HG02840 (cell line): ENCODE measurements around the gene UBE2G1.

ENCODE experiments used
- ATAC-seq: cut with Tn5 transposase; IDR thresholded peaks from one replicate; pipeline ENCODE4 v1.9.1; 2021; ENCODE audit warnings: mild to moderate bottlenecking, moderate library complexity, moderate number of reproducible peaks; ENCODE audit not compliant: unreplicated experiment, low FRiP score

UBE2G1 gene

DNA sequence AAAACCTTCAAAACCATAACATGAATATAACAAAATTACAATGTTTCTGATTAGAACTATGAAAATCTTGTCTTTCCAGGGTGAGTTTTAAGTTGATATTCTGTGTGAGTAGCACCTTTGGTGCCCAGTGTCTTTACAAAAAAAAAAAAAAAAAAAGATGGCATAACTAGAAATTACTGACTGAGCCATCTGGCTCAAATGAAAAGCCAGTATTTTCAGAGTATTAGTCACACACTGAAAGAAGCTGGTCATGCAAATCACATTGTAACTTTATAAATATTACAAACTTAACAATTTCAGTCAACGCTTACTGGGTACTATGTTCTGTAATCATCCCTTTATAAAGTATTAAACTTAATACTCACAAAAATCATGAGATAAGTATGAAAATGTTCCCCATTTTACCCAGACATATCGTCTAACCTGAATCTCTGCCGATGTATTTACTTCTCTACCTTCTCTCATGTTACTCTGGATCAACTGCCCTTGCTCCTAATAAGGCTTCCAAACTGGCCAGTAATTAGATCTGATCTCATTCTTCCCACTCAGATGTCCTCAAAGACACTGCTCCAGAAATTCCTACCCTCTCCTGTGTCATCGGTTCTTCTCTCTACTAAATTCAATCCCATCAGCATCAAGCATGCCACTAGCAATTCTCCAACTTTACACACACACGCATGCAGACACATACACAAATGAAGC, 25.4 kb downstream of the UBE2G1 start:
- no peak for ATAC-seq

DNA sequence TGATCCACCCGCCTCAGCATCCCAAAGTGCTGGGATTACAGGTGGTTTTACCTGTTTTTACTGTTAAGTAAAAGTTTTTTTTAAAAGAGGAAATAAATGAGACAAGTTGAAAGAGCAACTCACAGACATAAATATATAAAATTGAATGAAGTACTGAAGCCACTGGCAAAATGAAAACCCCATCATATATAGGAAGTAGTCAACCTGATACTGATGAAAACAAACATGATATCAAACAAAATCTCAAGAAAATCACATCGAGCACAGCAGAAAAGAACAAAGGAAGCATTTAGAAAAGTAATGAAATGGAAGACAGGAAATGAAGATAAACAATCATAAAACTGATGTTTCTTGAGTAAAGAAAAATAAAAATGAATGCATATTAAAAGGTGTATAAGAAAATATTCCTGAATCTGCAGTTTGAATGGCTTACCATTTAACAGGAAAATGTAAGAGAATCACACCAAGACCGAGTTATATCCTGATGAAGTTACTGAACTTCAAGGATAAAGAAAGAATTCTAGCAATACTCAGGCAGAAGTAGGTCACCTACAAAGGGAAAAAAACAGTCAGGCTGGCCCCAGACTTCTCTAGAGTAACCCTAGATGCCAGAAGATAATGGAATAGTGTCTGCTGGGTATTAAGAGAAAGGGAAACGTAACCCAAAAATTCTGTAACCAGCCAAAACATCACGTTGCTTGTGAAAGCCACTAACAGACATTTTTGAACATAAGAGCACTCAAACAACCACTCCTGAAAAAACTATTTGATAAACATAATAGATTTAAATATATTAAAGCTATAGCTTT, 31.5 kb downstream of the UBE2G1 start:
- no peak for ATAC-seq

DNA sequence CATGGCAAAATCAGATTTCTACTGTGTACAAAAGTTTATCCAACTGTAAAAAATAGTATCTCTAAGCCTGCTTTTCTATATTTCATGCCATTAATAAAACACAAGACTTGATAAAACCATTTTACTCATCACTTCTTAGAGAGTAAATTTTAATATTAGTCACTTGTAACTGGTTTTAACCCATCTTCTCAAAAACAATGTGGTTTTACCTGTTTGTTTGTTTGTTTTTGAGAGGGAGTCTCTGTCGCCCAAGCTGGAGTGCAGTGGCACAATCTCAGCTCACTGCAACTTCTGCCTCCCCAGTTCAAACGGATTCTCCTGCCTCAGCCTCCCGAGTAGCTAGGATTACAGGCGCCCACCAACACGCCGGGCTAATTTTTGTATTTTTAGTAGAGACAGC, 32.1 kb downstream of the UBE2G1 start:
- no peak for ATAC-seq

DNA sequence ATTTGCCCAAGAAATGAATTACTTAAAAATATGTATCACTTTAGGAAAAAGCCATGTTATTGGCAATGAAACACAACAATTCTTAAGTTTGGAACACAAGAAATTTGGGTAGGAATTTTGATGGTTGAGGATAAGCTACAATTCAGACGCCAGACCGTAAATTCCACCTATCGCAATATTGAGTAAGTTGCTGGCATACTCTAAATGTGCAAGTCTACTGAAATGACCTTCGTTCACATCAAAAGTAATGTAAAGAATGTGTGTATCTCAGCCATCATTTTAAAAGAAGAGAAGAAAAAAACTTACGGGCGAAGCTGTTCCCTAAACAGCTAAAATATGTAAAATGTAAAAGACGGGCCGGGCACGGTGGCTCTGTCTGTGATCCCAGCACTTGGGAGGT, 33.4 kb downstream of the UBE2G1 start:
- no peak for ATAC-seq

DNA sequence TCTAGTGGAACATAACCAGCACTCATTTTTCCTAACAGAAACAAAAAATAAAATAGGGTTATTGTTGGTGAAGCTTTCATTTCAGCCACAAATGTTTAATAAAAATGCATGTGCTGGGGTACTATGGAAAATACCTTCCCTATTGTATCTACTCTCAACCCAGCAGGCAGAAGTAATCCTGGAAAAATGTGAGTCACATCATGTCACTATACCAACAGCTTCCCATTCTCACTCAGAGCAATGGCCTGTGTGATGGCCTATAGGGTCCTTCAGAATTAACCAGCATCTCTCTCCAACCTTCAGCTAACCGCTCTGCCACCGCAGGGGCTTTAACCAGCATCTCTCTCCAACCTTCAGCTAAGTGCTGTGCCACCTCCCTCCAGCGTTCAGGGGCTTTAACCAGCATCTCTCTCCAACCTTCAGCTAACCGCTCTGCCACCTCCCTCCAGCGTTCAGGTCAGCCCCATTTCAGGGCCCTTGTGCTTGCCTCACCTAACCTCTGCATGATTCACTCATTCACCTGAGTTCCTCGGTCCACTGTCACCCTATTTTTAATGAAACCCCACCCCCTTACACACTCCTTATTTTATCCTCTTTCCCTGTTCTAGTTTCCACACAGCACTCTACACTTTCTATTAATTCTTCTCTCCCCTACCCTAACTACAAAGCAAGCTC, 34.0 kb downstream of the UBE2G1 start:
- no peak for ATAC-seq

DNA sequence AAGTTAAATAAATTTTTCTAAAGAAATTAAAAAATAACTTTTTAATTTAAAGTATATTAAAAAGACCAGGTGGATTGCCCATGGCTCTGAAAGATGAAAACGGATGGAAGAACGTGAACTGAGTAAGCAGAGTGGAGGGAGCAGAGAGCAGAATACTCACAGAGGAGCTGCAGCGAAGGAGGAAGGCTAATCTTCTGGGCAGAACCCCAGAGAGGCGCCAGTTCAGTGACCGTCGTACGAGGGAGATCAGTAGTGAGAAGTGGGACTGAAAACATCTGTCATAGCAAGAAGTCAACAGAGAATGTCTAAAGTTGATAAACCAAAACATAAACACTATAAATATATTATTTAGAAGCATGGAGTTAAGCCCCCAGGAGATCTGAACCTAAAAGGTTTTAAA, 34.9 kb downstream of the UBE2G1 start:
- ATAC-seq: no peak

DNA sequence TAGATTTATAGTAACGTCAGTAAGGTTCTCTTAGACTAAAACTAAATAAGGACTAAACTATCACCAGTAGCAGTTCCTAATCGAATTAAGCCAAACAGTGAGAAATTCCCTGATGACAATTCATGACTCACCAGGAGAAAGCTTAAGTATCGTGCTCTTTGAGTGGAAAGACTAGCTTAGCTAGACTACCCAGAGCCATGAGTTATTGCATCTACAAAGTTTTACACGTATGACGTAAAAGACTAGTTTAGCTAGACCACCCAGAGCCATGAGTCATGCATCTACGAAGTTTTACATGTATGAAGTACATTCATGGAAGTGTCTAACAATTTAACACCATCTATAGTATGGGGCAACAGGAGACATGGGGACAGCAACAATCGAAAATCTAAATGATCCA, 36.6 kb downstream of the UBE2G1 start:
- ATAC-seq: no peak

DNA sequence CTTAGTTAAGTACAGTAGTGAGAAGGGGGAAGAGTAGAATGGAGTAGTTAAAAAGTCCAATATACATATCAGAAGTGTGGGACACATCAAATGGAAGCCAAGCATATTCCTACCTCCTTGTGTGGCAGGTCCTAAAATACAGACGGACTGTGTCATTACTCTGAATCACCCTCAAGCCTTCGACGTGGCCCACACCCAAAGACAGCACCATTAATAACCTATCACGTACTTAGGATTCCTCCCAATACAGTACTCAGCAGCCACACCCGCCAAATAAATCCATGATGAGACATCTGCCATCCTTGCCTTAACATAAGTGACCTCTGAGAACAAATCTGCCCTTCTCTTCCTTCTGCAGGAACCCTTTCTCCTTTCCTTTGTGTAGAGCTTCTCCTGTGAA, 38.9 kb downstream of the UBE2G1 start:
- ATAC-seq: no peak

DNA sequence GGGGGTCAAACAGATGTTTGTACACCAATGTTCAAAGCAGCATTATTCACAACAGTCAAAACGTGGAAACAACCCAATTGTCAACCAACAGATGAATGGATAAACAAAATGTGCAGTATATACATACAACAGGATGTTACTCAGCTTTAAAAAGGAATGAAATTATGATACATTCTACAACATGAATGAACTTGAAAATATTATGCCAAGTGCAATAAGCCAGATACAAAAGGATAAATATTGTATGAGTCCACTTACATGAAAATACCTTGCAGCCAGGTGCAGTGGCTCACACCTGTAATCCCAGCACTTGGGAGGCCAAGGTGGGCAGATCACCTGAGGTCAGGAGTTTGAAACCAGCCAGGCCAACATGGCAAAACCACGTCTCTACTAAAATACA, 39.9 kb downstream of the UBE2G1 start:
- ATAC-seq: no peak

DNA sequence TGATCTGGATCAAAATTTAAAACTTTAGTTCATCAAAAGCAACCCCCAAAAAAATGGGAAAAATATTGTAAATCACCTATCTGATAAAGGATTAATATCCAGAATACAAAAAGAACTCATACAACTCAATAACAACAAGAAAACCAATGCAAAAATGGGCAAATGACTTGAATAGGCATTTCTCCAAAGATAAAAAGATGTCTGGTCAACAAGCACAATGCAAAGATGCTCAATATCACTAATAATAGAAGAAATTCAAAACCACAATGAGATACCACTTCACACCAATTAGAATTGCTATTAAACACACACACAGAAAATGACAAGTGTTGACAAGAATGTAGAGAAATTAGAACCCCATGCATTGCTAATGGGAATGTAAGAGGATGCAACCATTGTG, 40.4 kb downstream of the UBE2G1 start:
- no peak for ATAC-seq

DNA sequence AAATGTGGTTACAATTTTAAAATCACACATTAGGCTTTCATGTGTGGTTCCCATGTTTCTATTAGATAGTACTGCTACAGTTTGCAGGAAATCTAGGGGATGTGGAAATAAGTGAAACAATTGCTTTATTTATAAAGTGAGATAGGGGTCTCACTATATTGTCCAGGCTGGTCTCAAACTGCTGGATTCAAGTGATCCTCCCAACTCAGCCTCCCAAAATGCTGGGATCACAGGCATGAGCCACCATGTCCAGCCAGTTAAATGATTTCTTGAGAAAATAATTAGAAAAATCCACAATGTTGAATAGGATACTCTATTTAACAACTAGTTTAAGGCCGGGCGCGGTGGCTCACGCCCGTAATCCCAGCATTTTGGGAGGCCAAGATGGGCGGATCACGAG, 42.0 kb downstream of the UBE2G1 start:
- ATAC-seq: no peak

DNA sequence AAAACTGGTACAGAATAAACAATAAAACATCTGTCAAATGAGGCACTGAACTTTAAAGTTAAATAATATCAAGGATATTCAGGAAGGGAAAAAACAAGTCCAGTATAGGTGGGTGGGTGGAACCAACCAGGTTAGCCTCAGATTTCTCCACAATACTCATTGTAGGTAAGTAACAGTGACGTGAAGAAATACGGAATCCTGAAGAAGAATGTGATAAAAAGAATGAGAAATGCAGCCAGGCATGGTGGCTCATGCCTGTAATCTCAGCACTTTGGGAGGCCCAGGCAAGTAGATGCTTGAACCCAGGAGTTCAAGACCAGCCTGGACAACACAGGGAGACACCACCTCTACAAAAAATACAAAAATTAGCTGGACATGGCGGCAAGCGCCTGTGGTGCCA, 47.3 kb downstream of the UBE2G1 start:
- no peak for ATAC-seq

DNA sequence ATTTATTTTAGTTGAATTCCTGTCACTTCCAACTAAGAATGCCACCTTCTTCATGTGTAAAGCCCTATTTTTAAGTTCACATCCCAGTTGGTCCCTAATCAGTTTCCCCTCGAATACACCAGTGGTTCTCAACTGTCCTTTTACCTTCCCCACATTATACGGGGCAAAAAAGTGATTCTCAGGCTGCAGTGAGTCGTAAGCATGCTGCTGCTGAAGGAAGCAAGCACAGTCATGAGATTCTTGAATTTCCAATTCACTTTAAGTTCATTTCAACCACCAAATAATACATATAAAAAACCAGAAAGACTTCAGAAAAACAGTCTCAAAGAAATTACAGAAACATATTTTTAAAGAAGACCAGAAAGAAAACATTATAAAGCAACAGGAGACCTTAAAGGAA, 47.9 kb downstream of the UBE2G1 start:
- ATAC-seq: no peak

DNA sequence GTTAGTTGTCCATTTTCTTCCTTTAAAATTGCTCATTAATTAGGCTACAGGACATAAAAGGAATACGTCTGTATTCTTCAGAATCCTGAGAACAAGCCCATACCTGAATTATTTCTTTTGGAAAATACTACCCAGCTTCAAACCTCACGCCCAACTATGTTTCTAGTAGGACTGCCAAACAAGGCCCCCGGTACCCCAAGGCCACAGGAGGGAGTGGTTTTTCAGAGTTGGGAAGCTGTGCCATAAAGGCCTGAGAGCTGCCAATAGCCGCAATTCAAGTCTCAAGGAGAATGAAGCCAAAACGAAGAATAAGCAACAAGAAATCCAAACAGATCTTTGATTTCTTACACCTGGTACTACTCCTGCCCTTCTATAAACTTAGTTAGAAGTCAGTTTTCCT, 48.3 kb downstream of the UBE2G1 start:
- no peak for ATAC-seq

DNA sequence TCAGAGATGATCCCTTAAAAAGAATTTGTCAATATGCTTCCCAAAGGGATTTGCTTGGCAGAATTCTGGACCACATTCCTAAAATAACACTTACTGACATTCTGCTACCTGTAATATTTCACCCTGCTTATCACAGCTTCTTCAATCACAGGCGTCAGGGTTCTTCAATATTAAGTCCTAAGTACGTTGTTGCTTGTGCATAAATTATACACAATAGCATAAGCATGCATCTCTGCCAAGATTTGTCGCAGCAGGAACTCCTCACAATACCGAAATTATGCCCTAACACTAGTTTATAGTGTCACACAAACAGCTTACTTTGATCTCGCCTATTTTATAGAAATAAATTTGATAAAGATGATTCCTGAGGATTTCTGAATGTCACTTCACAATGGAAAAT, 48.9 kb downstream of the UBE2G1 start:
- no peak for ATAC-seq

DNA sequence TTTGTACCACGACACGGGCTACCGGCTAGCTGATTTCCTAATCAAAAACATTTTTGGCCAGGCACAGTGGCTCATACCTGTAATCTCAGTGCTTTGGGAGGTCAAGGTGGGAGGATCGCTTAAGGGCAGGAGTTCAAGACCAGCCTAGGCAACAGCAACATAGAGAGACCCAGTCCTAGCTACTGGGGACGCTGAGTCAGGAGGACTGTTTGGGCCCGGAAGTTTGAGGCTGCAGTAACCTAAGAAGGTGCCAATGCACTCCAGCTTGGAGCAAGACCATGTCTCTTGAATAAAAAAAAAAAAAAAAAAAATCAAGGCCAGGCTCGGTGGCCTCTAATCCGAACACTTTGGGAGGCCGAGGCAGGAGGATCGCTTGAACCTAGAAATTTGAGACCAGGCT, 49.8 kb downstream of the UBE2G1 start:
- ATAC-seq: no peak

DNA sequence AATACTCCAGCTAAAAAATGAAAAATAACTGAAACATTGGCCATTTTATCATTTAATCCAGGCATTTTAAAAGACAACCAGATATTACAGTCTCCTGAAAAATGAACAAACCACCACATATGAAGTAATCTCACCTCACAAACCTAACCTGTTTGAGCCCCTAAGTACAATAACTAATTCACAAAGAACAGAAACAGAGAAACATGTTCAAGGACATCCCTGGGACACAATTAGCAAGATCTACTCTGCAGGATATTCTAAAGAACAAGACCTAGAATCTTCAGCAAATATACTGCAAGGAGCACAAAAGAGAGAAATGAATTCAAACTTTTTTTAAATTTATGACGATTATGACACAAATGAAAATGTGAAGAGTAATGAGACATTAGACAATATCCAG, 51.9 kb downstream of the UBE2G1 start:
- ATAC-seq: no peak

DNA sequence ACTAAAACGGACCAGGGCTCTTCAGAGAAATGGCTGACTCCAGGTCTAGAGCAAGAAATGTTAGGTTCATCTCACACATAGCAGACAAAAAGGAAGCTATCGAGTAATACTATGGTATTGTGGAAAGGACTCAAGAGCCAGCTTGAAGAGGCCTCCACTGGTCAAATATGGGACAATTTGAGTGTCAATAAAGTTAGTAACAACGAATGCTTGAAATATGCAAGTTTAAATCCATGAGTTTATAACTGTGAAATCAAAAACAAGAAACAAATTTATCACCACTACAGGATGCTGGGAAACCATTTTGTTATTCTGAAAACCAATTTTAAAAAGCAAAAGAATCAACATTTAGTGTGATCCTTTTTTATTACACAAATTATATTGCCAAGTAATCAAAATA, 52.3 kb downstream of the UBE2G1 start:
- ATAC-seq: no peak

DNA sequence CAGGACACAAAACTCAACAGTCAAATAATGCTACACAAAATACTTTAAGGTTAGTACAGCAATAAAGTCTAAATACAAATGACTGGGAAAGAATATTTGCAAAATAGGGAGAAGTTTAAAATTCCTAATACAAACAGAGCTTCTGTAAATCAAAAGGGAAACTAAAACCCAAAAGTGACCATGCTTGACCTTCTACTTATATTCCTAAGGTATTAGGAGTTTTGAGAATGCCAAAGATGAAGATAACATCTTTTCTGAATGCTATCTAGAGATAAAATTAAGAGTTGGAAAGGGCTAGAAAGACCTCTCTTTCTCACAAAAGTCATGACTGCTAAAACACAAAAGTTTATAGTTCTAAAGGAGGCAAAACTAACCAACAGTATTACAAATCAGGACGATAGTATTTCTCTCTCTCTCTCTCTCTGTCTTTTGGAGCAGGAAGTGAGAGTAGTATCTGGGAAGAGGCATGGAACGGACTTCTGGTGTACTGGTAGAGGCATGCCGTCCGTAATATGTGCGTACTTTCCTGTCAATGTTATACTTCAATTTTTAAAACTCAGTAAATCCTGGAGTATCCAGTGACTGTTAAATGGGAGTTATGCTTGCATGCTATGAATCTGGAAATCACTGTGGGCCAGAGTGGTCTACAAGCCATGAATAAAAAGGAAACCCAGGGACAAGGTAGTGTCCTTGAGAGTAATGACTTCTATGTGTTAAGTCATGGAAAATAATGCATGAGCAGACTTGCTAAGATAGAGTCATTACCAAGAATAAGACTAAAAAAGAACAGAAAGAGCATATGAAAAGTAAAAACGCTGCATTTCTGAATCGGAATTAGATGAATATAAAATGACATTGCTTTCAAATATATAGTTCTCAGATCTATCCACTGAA, 53.0 kb downstream of the UBE2G1 start:
- ATAC-seq: no peak

DNA sequence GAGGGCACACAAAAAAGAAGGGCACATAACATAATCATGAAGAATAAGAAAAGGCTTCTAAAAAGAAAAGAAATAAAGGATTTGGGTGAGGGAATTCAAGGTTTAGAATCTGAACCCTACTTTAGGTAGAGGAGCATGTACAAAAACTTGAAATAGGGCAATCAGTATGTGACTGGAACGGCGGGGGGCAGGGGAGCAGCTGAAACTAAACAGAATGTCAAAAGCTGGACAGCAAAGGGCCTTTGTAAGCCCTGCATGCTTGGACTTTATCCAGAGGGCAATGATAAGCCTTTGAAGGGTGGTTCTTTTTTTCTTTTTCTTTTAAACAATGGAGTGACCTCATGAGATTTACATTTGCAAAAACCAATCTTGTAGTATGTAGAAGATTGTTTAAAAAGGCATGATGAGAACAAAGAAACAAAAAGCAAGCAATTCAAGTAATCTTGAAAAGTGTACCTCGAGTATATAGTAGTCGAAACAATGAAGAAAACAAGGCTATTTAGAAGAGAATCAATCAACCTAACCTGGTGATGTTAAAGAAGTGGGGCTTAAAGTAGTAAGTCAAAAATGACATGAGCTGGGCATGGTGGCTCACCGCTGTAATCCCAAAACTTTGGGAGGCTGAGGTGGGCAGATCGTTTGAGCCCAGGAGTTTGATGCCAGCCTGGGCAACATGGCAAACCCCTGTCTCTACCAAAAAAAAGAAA, 56.0 kb downstream of the UBE2G1 start:
- ATAC-seq: no peak
